ENCODE data around the gene ADARB2. TPM values are rescaled to one million over a fixed set of nuclear protein-coding genes. Genes with fewer than 3 reads are reported as not detected.

Gene ADARB2
- total and polyA plus RNA-seq, 10 of the 15 experiments (the other 5 are each of a cell fraction or from before 2014, with no cell fraction given) = 0.02 to 4.1 (median 0.76) TPM

- no peaks in the 10 kb centered on the region for H3K36me3 ChIP-seq (ENCODE audit: control insufficient read depth in 2 of 2, insufficient read depth in 2 of 2, low read length in 1 of 2)
- H3K9ac ChIP-seq (ENCODE audit: control insufficient read depth, insufficient read depth, low read length) = no peak overlapping the region
- ATAC-seq (no peak), FAIRE-seq (no peak), DNase-seq (ENCODE audit: low read depth, low spot score) (no peak)
- no peak overlapping the region for H3K27ac ChIP-seq (ENCODE audit: control insufficient read depth, insufficient read depth)
- TF ChIP-seq MXI1 (IDR thresholded peaks at IDR 0.05; ENCODE audit: low read depth, low read length) (no peak), CHD4 (IDR thresholded peaks at IDR 0.05) (no peak), PBX3 (IDR thresholded peaks at IDR 0.05; ENCODE audit: insufficient replicate concordance, low read depth, low read length) (no peak), NFYB (IDR thresholded peaks at IDR 0.05; ENCODE audit: insufficient read depth, low read depth, low read length) (no peak), E4F1 (IDR thresholded peaks at IDR 0.05; ENCODE audit: borderline replicate concordance, partially characterized antibody) (no peak), KDM1A (IDR thresholded peaks at IDR 0.05; ENCODE audit: borderline replicate concordance) (no peak), NFYA (IDR thresholded peaks at IDR 0.05; ENCODE audit: borderline replicate concordance, low read depth, low read length) (no peak), HDGF (IDR thresholded peaks at IDR 0.05) (no peak), CBX3 (IDR thresholded peaks at IDR 0.05; ENCODE audit: borderline replicate concordance, low read depth) (no peak)
- TF ChIP-seq, protein P1, sequence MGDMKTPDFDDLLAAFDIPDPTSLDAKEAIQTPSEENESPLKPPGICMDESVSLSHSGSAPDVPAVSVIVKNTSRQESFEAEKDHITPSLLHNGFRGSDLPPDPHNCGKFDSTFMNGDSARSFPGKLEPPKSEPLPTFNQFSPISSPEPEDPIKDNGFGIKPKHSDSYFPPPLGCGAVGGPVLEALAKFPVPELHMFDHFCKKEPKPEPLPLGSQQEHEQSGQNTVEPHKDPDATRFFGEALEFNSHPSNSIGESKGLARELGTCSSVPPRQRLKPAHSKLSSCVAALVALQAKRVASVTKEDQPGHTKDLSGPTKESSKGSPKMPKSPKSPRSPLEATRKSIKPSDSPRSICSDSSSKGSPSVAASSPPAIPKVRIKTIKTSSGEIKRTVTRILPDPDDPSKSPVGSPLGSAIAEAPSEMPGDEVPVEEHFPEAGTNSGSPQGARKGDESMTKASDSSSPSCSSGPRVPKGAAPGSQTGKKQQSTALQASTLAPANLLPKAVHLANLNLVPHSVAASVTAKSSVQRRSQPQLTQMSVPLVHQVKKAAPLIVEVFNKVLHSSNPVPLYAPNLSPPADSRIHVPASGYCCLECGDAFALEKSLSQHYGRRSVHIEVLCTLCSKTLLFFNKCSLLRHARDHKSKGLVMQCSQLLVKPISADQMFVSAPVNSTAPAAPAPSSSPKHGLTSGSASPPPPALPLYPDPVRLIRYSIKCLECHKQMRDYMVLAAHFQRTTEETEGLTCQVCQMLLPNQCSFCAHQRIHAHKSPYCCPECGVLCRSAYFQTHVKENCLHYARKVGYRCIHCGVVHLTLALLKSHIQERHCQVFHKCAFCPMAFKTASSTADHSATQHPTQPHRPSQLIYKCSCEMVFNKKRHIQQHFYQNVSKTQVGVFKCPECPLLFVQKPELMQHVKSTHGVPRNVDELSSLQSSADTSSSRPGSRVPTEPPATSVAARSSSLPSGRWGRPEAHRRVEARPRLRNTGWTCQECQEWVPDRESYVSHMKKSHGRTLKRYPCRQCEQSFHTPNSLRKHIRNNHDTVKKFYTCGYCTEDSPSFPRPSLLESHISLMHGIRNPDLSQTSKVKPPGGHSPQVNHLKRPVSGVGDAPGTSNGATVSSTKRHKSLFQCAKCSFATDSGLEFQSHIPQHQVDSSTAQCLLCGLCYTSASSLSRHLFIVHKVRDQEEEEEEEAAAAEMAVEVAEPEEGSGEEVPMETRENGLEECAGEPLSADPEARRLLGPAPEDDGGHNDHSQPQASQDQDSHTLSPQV (IDR thresholded peaks at IDR 0.05) = no peak
- TF ChIP-seq, protein P2, sequence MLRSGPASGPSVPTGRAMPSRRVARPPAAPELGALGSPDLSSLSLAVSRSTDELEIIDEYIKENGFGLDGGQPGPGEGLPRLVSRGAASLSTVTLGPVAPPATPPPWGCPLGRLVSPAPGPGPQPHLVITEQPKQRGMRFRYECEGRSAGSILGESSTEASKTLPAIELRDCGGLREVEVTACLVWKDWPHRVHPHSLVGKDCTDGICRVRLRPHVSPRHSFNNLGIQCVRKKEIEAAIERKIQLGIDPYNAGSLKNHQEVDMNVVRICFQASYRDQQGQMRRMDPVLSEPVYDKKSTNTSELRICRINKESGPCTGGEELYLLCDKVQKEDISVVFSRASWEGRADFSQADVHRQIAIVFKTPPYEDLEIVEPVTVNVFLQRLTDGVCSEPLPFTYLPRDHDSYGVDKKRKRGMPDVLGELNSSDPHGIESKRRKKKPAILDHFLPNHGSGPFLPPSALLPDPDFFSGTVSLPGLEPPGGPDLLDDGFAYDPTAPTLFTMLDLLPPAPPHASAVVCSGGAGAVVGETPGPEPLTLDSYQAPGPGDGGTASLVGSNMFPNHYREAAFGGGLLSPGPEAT (IDR thresholded peaks at IDR 0.05; ENCODE audit: low read depth) = no peak
- TF ChIP-seq, protein P3, sequence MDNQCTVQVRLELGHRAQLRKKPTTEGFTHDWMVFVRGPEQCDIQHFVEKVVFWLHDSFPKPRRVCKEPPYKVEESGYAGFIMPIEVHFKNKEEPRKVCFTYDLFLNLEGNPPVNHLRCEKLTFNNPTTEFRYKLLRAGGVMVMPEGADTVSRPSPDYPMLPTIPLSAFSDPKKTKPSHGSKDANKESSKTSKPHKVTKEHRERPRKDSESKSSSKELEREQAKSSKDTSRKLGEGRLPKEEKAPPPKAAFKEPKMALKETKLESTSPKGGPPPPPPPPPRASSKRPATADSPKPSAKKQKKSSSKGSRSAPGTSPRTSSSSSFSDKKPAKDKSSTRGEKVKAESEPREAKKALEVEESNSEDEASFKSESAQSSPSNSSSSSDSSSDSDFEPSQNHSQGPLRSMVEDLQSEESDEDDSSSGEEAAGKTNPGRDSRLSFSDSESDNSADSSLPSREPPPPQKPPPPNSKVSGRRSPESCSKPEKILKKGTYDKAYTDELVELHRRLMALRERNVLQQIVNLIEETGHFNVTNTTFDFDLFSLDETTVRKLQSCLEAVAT (IDR thresholded peaks at IDR 0.05) = no peak
- H3K4me1 ChIP-seq (ENCODE audit: control insufficient read depth, insufficient read depth, low read length) = no peaks in the 10 kb centered on the region
- H2AFZ ChIP-seq (ENCODE audit: control insufficient read depth, low read depth, low read length) = no peak overlapping the region
- ChIA-PET RAD21 (ENCODE audit: unreplicated experiment) (no interaction called here), CTCF (no interaction called here), POLR2A (no interaction called here), SMC1A (ENCODE audit: uncharacterized antibody, unreplicated experiment) (no interaction called here)
- no peak overlapping the region for H3K4me2 ChIP-seq (ENCODE audit: control insufficient read depth, insufficient read depth)
- intact Hi-C loops (cut with micrococcal nuclease; ENCODE audit: unreplicated experiment) = no loop called here
- WGBS (ENCODE audit: insufficient coverage, insufficient replicate concordance, low lambda C conversion rate, missing lambda C conversion rate) = 41% methylated on average over 18 of the region's 18 CpGs
- in situ Hi-C loops (cut with MboI) = no loop called here
- BruUV-seq (replicated peaks) = no TSS peak
- no peaks in the 10 kb centered on the region; the same call in 2 of the 3 replicates for H3K9me3 ChIP-seq (replicated peaks; ENCODE audit: control insufficient read depth, insufficient read depth, low read length)
- no peaks in the 10 kb centered on the region for H3K79me2 ChIP-seq (ENCODE audit: control insufficient read depth, insufficient read depth, low read length)
- no peaks in the 10 kb centered on the region for H3K27me3 ChIP-seq (replicated peaks in 1 of 2; ENCODE audit: control insufficient read depth in 2 of 2, insufficient read depth in 2 of 2, low read length in 1 of 2)
- no peaks in the 10 kb centered on the region for H4K20me1 ChIP-seq (ENCODE audit: control insufficient read depth, insufficient read depth)
- H3K4me3 ChIP-seq = no peak overlapping the region
These were observed 221.4 kb downstream of the ADARB2 start for GRCh38 chr10:1515780-1516491.

All from GM12878 (cell line).